GM03348 (cell line): ENCODE results near the gene SLC35B2.

ENCODE experiments used
- DNase-seq: peaks from one replicate; pipeline ENCODE4 v3.0.0; 2012; ENCODE audit warnings: low spot score

Gene SLC35B2

GRCh38 chr6:44253307-44254101, 3.8 kb downstream of the SLC35B2 start:
- DNase-seq, result no peak

GRCh38 chr6:44251576-44252524, 5.5 kb downstream of the SLC35B2 start:
- DNase-seq, result no peak

GRCh38 chr6:44250718-44251123, 6.6 kb downstream of the SLC35B2 start:
- DNase-seq, result no peak

GRCh38 chr6:44250067-44250717, 7.1 kb downstream of the SLC35B2 start:
- DNase-seq, result no peak

- DNase-seq, result no peak
Observed at GRCh38 chr6:44249082-44249748, 8.1 kb downstream of the SLC35B2 start.

DNA sequence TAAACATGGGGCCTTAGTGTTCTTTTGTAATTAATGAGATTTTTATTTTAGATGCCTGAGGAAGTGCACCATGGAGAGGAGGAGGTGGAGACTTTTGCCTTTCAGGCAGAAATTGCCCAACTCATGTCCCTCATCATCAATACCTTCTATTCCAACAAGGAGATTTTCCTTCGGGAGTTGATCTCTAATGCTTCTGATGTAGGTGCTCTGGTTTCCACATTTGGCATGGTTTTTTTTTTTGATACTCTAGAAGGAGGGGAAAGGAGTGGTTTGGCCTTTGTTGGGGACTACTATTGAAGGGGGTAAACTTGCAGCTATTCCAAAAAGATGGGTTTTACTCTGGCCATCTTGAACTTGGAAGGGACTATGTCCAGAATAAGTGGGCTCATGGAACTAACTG, 8.7 kb downstream of the SLC35B2 start:
- DNase-seq, result no peak

DNA sequence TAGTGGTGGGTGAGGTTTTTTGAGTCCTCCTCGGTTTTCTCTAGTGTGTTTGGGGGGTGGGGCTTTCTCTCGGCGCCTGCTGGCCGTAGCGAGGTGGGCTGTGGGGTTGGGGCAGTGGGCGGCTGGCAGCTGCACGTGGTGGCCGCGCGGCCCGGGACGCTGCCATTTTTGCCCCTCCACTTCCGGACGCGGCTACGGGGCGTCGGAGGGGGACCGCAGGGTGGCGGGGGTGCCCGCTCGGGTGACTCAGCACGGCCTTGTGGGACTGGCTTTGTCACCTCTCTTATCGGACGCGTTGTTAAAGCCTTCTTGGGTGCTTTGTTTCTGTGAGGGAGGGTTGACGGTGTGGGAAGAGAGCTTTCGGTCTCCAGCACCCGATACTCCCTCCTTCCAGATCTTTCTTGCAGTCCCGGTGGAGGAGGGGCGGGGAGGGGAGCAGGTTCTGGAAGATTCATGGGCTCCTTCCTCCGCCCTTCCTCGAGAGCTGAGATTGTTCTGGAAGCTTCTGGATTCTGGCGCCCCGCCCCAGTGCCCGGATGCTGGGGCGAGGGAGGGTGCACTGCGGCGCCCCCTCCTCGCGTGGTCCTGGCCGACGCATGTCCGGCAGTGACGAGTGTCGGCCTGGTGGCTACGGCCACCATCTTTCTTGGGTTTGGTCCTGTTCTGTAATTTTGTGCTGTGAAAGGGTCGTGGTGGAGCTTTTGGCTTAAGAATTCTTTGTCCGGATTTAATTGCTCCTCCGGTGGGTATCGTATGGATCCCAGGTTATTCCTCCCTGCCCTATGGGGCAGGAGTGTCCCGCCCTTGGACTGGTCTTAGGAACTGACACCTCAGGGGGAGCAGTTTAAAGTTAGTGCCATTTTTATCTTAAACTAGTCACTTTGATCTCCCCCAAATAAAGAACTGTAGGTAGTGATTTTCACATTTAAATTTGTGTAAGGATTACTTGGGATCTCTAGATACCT, 9.7 kb downstream of the SLC35B2 start:
- peak; percentile 69 for DNase-seq

DNA sequence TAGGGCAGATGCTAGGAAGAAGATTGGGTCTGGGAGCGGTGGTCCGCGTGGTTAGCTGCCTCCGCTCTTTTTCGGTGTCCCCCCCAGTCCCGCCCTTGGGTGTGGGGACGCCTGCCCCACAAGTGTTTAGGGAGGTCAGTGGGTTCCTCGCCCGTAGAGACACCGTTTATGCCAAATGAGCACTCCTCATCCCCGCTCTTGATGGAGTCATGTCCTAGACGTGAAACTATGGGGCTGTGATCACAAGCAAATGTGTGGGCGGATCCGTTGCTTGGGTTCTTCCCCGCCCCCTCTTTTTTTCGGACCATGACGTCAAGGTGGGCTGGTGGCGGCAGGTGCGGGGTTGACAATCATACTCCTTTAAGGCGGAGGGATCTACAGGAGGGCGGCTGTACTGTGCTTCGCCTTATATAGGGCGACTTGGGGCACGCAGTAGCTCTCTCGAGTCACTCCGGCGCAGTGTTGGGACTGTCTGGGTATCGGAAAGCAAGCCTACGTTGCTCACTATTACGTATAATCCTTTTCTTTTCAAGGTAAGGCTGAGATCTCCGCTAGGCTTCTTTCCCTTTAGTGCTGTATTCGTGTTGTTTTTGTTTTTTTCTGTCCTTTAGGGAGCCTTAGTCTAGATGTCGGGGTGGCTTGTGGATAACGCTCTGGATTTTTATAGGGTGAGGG, 10.5 kb downstream of the SLC35B2 start, which contains the start of gene HSP90AB1:
Gene HSP90AB1, plus strand, starts transcription at position 439 of the 675 bp plus-strand sequence. CDS start 1,529 bp downstream, outside the sequence.
- peak; percentile 93 for DNase-seq

DNA sequence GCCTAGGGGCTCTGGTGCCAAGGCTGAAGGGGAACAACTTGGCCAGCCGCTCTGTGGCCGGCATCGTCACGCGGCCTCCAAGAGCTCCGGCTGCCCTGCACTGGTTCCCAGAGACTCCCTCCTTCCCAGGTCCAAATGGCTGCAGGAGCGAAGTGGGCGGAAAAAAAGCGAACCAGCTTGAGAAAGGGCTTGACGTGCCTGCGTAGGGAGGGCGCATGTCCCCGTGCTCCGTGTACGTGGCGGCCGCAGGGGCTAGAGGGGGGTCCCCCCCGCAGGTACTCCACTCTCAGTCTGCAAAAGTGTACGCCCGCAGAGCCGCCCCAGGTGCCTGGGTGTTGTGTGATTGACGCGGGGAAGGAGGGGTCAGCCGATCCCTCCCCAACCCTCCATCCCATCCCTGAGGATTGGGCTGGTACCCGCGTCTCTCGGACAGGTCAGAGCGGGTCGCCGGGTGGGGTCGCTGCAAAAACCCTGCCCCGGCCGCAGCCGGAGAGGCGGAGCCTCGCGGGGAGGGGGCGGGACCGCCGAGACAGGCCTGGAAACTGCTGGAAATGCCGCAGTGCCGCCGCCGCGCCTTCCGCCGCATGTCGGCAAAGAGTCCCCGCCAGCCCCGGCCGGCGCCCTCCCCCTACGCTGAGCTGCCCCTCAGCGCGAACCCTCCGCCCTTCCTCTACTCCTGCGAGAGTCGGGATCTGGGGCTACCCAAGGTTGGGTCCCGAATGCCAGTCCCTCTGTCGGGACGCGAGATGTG, 11.2 kb downstream of the SLC35B2 start:
- peak; percentile 93 for DNase-seq

- no peak for DNase-seq
Observed at GRCh38 chr6:44245391-44245911, 11.9 kb downstream of the SLC35B2 start.

- no peak for DNase-seq
Observed at GRCh38 chr6:44243345-44243744, 14.0 kb downstream of the SLC35B2 start.

GRCh38 chr6:44238687-44239350, 18.5 kb downstream of the SLC35B2 start:
- DNase-seq, result no peak

GRCh38 chr6:44237813-44238433, 19.4 kb downstream of the SLC35B2 start:
- DNase-seq, result peak; percentile 91

DNA sequence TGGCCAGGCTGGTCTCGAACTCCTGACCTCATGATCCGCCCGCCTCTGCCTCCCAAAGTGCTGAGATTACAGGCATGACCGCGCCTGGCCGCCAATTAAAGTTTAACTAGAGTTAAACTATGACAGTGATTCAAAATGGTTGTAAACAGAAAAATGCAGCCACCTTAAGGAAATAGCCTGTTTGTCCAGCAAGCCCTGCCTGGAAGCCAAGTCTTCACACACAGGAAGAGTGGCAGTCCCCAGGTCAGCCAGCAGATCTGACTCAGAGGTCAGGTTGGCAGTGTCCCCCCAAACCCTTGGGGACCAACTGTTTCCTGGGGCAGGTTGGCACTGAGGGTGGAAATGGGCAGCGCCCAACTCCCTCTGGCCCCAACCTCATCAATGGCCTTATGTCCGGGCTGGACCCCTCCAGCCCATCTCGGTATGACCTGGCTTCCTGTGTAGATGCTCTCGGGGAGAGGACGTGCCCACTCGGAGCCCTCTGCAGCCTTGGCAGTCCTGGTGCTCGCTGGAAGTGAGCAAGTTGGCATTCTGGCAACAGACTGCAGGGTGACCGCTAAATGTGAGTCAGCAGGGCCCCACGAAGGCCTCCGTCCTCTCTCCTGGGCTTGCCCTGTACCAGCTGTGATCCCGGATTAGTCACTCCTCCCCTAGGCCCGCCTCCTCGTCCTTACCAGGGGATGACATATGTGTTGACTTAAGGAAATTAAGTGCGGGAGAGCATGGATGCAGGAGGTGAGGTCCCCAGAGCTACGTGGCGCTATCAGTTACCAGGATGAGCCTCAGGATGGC, 20.1 kb downstream of the SLC35B2 start:
- DNase-seq, result peak; percentile 93

DNA sequence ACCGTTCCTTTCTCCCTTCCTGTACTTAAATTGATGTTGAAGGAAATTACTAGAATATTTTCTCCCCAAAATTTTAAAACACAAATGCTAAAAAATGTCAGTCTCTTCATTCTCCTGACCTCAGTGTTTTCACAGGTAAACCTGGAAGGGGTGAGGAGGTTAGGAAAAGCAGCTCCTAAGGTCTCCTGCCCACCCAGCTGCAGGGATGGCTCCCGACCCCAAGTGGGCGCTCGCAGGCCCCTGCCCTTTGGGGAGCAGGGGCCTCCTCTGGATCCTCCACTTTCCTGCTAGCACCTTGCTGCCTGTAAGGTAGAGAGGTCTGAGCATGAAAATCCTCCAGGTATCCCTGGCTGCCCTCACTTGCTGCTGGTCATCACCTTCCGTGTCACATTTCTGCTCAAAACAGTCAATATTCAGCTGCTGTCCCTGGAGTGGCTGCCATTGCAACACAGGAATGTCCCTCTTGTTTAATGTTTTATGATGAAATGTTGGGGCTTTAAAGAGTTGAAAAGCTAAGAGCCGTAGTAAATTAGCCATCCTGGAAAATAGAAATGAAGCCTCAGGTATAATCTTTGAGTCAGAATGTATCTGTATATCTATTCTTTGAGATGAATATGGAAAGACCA, 21.3 kb downstream of the SLC35B2 start:
- no peak for DNase-seq

GRCh38 chr6:44235269-44235668, 22.1 kb downstream of the SLC35B2 start:
- DNase-seq, result no peak
